Embryonic facial prominence (tissue), 1 donor: ENCODE results near the gene SPIN2A.
"Not testable (repeated sequence)": the region's sequence is repeated elsewhere in the genome, so short reads cannot be mapped to it uniquely, and the experiment has no call there.

Experiments
- DNase-seq: peaks from one replicate; pipeline ENCODE4 v3.0.0-alpha.2; 2016; ENCODE audit errors: extremely low spot score

Gene SPIN2A

GRCh38 chrX:57137073-57137472, at the start of gene SPIN2A:
Gene SPIN2A (minus strand): TSS chrX:57137397. CDS start chrX:57136597, 800 bp downstream.
- not testable (repeated sequence) for DNase-seq

- DNase-seq = no peak
Observed at GRCh38 chrX:57178605-57179004, 41.4 kb upstream of the SPIN2A start.

GRCh38 chrX:57177070-57177469, 39.9 kb upstream of the SPIN2A start:
- DNase-seq = no peak

- no peak for DNase-seq
Observed at GRCh38 chrX:57172544-57172943, 35.3 kb upstream of the SPIN2A start.

- no peak for DNase-seq
Observed at GRCh38 chrX:57156397-57157049, 19.3 kb upstream of the SPIN2A start.

- no peak for DNase-seq
Observed at GRCh38 chrX:57155171-57155570, 18.0 kb upstream of the SPIN2A start.

- DNase-seq = not testable (repeated sequence)
Observed at GRCh38 chrX:57152222-57152621, 15.0 kb upstream of the SPIN2A start.

- DNase-seq = no peak
Observed at GRCh38 chrX:57138674-57139073, 1.5 kb upstream of the SPIN2A start.

GRCh38 chrX:57137501-57137900, 304 bp upstream of the SPIN2A start:
- peak; percentile 67 for DNase-seq

GRCh38 chrX:57136589-57136988, 608 bp downstream of the SPIN2A start:
- DNase-seq = not testable (repeated sequence)

- no peak for DNase-seq
Observed at GRCh38 chrX:57135287-57135686, 1.9 kb downstream of the SPIN2A start.

- no peak for DNase-seq
Observed at GRCh38 chrX:57134702-57135101, 2.5 kb downstream of the SPIN2A start.

GRCh38 chrX:57133706-57134105, 3.5 kb downstream of the SPIN2A start:
- DNase-seq = no peak

GRCh38 chrX:57133284-57133683, 3.9 kb downstream of the SPIN2A start:
- not testable (repeated sequence) for DNase-seq

GRCh38 chrX:57132046-57132445, 5.2 kb downstream of the SPIN2A start:
- no peak for DNase-seq

- no peak for DNase-seq
Observed at GRCh38 chrX:57121816-57122215, 15.4 kb downstream of the SPIN2A start.

- peak; percentile 66 for DNase-seq
Observed at GRCh38 chrX:57121162-57121755, 15.9 kb downstream of the SPIN2A start, which contains the start of gene SPIN2B. Gene SPIN2B (minus strand): TSS chrX:57121548.

GRCh38 chrX:57120619-57121161, 16.5 kb downstream of the SPIN2A start:
- not testable (repeated sequence) for DNase-seq

- no peak for DNase-seq
Observed at GRCh38 chrX:57119416-57119815, 17.8 kb downstream of the SPIN2A start.

GRCh38 chrX:57117566-57117965, 19.6 kb downstream of the SPIN2A start:
- DNase-seq = not testable (repeated sequence)

- DNase-seq = no peak
Observed at GRCh38 chrX:57104921-57105398, 32.2 kb downstream of the SPIN2A start.

- DNase-seq = no peak
Observed at GRCh38 chrX:57104406-57104805, 32.8 kb downstream of the SPIN2A start.

GRCh38 chrX:57103489-57103888, 33.7 kb downstream of the SPIN2A start:
- no peak for DNase-seq
